Measurements from ENCODE around the gene SLC38A4. TPM values are rescaled to one million over a fixed set of nuclear protein-coding genes. Genes with fewer than 3 reads are reported as not detected.

The SLC38A4 gene
- total RNA-seq, 2 donors from 2014 or later = 0.28 to 2.0 TPM

DNA sequence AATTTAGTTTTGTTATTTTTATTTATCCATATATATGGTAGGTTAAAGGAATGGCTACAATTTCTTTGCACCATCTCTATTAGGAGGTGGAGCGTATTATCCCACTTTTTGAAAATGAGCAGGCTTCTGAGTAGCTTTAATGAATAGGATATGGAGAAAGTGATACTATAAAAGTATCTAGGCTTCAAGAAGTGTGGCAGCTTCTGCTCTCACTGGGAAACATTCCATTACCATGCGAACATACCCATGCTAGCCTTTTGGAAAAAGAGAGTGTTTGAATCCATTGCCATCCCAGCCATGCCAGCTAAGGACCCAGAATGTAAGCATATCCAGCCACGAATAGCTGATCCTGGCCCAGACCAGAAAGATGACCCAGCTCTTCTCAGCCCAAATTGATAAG, 107.3 kb downstream of the SLC38A4 start:
- no peak for TF ChIP-seq CTCF (IDR thresholded peaks at IDR 0.05)
- DNase-seq (ENCODE audit: low spot score) = no peak
- Histone ChIP-seq H3K27me3 (no peaks in the 10 kb centered on the region), H3K27ac (no peak overlapping the region), H3K4me3 (no peak overlapping the region), H3K36me3 (no peaks in the 10 kb centered on the region), H3K4me1 (no peaks in the 10 kb centered on the region), H3K9me3 (no peaks in the 10 kb centered on the region)

GRCh38 chr12:46717868-46718267, 107.9 kb downstream of the SLC38A4 start:
- no peak for TF ChIP-seq CTCF (IDR thresholded peaks at IDR 0.05)
- DNase-seq (ENCODE audit: low spot score) = no peak
- H3K4me3 ChIP-seq = no peak overlapping the region
- no peaks in the 10 kb centered on the region for H3K36me3 ChIP-seq
- H3K4me1 ChIP-seq = no peaks in the 10 kb centered on the region
- H3K27me3 ChIP-seq = no peaks in the 10 kb centered on the region
- H3K27ac ChIP-seq = no peak overlapping the region
- no peaks in the 10 kb centered on the region for H3K9me3 ChIP-seq

- H3K27ac ChIP-seq = no peak overlapping the region
Observed at GRCh38 chr12:46717159-46717558, 108.6 kb downstream of the SLC38A4 start.

More at GRCh38 chr12:46717159-46717558, 108.6 kb downstream of the SLC38A4 start:
- no peaks in the 10 kb centered on the region for H3K27me3 ChIP-seq
- H3K4me3 ChIP-seq = no peak overlapping the region
- no peak for DNase-seq (ENCODE audit: low spot score)
- H3K36me3 ChIP-seq = no peaks in the 10 kb centered on the region
- no peak for TF ChIP-seq CTCF (IDR thresholded peaks at IDR 0.05)
- no peaks in the 10 kb centered on the region for H3K9me3 ChIP-seq
- no peaks in the 10 kb centered on the region for H3K4me1 ChIP-seq
